HepG2 (cell line): ENCODE measurements around the gene MFN2. TPM values are rescaled to one million over a fixed set of nuclear protein-coding genes. Genes with fewer than 3 reads are reported as not detected.

Source experiments
- AKAP8 ChIP-seq: sonication (generic); formaldehyde crosslinking; IDR thresholded peaks from 2 replicates; pipeline ENCODE4 v1.5.1; 2020; ENCODE audit warnings: mild to moderate bottlenecking, missing genetic modification reagents
- ARID5B ChIP-seq: IDR thresholded peaks from 2 replicates; pipeline ENCODE4 v1.4.0; 2020; ENCODE audit warnings: mild to moderate bottlenecking, missing genetic modification reagents
- CENPX ChIP-seq: sonication (generic); formaldehyde crosslinking; IDR thresholded peaks from 2 replicates; pipeline ENCODE4 v1.9.0; 2021; ENCODE audit warnings: mild to moderate bottlenecking, missing genetic modification reagents, moderate library complexity
- DPF2 ChIP-seq: sonication (generic); formaldehyde crosslinking; IDR thresholded peaks from 2 replicates; pipeline ENCODE4 v1.4.0; 2020; ENCODE audit warnings: mild to moderate bottlenecking, low read depth, missing genetic modification reagents, borderline replicate concordance
- DRAP1 ChIP-seq: IDR thresholded peaks from 2 replicates; pipeline ENCODE4 v1.6.1; 2016; ENCODE audit warnings: missing genetic modification reagents, missing compliant biosample characterization
- ETV5 ChIP-seq: IDR thresholded peaks from 2 replicates; pipeline ENCODE4 v1.6.1; 2018; ENCODE audit warnings: missing biosample characterization, missing genetic modification reagents, inconsistent platforms, borderline replicate concordance
- MTF2 ChIP-seq: sonication (generic); formaldehyde crosslinking; IDR thresholded peaks from 2 replicates; pipeline ENCODE4 v1.5.0; 2020; ENCODE audit warnings: missing genetic modification reagents, borderline replicate concordance
- NONO ChIP-seq, 2 experiments: fragments of 450-650 bp in 1 of 2; sonication (generic) in 1 of 2; formaldehyde crosslinking in 1 of 2; IDR thresholded peaks in 1 of 2; conservative IDR thresholded peaks in 1 of 2; 2 replicates each; pipeline versions ENCODE4 v1.6.1 to v1.8.0; 2017 to 2022; ENCODE audit warnings: mild to moderate bottlenecking in 1 of 2, missing genetic modification reagents in 1 of 2, moderate library complexity in 1 of 2
- PAF1 ChIP-seq: IDR thresholded peaks from 2 replicates; pipeline ENCODE4 v1.6.1; 2016; ENCODE audit warnings: missing genetic modification reagents, missing compliant biosample characterization
- PAXIP1 ChIP-seq: sonication (generic); formaldehyde crosslinking; conservative IDR thresholded peaks from 2 replicates; pipeline ENCODE4 v1.4.0; 2020; ENCODE audit warnings: mild to moderate bottlenecking, missing genetic modification reagents, moderate library complexity
- REST ChIP-seq, 2 experiments: IDR thresholded peaks; 2 replicates each; pipeline ENCODE4 v1.6.1; 2011 to 2012; ENCODE audit warnings: low read length in 2 of 2, borderline replicate concordance in 1 of 2, low read depth in 1 of 2, mild to moderate bottlenecking in 1 of 2, moderate library complexity in 1 of 2
- SALL1 ChIP-seq: sonication (generic); formaldehyde crosslinking; IDR thresholded peaks from 2 replicates; pipeline ENCODE4 v1.8.0; 2022; ENCODE audit warnings: mild to moderate bottlenecking, missing genetic modification reagents
- TSC22D2 ChIP-seq: sonication (generic); formaldehyde crosslinking; IDR thresholded peaks from 2 replicates; pipeline ENCODE4 v1.5.1; 2020; ENCODE audit warnings: missing genetic modification reagents, mild to moderate bottlenecking, borderline replicate concordance
- WIZ ChIP-seq: sonication (generic); formaldehyde crosslinking; IDR thresholded peaks from 2 replicates; pipeline ENCODE4 v1.5.1; 2020; ENCODE audit warnings: mild to moderate bottlenecking, missing genetic modification reagents
- ZNF33B ChIP-seq: sonication (generic); formaldehyde crosslinking; IDR thresholded peaks from 2 replicates; pipeline ENCODE4 v1.5.1; 2020; ENCODE audit warnings: mild to moderate bottlenecking, missing genetic modification reagents
- ZNF501 ChIP-seq: sonication (generic); formaldehyde crosslinking; IDR thresholded peaks from 2 replicates; pipeline ENCODE4 v1.5.1; 2020; ENCODE audit warnings: mild to moderate bottlenecking, moderate library complexity, missing genetic modification reagents
- polyA plus RNA-seq, 8 experiments: library from polyadenylated mRNA; depleted of rRNA in 3 of 8; stranded (reverse) in 7 of 8; unstranded in 1 of 8; fragments of >200 nt; fragmentation: Illumina TruSeq in 4 of 8; extraction: Trizol in 4 of 8; gene quantifications; 2 replicates each; pipeline versions ENCODE4 v1.2.1 to v1.2.3, GENCODE V29; 2011 to 2016; ENCODE audit warnings: low read depth in 4 of 8, missing spikeins in 1 of 8, mixed read lengths in 1 of 8; ENCODE audit not compliant: insufficient read depth in 1 of 8
- total RNA-seq, 5 experiments: library from RNA; depleted of rRNA; stranded (reverse); fragments of >200 nt; fragmentation: Illumina TruSeq; extraction: Trizol; gene quantifications; 2 replicates each; pipeline ENCODE4 v1.2.3, GENCODE V29; 2016; ENCODE audit warnings: low read depth in 1 of 5

Gene MFN2
- total and polyA plus RNA-seq, 2 of the 13 experiments (the other 11 are each of a cell fraction or from before 2014, with no cell fraction given): 38.7 to 60.9 TPM

- TF ChIP-seq TSC22D2 (CRISPR knock-in tag) (no peak; the same call in 1 of the 2 replicates), PAF1 (no peak), ZNF33B (CRISPR knock-in tag) (no peak; the same call in 1 of the 2 replicates), DRAP1 (no peak; the same call in 1 of the 2 replicates), DPF2 (CRISPR knock-in tag) (no peak), NONO (IDR thresholded peaks at IDR 0.05) (no peak), NONO (CRISPR knock-in tag; conservative IDR thresholded peaks at IDR 0.05) (peak; percentile 95), WIZ (no peak), PAXIP1 (peak; percentile 82), AKAP8 (CRISPR knock-in tag) (peak; percentile 68; the same call in 1 of the 2 replicates), MTF2 (CRISPR knock-in tag) (no peak), ZNF501 (CRISPR knock-in tag) (peak; percentile 84), ARID5B (CRISPR knock-in tag) (peak; percentile 52; the same call in 1 of the 2 replicates), ETV5 (CRISPR knock-in tag) (peak; percentile 51; the same call in 1 of the 2 replicates), REST (IDR thresholded peaks at IDR 0.05; ENCODE audit: borderline replicate concordance in 1 of 2, low read depth in 1 of 2, low read length in 2 of 2) (no peak), SALL1 (peak; percentile 36; the same call in 1 of the 2 replicates), CENPX (CRISPR knock-in tag) (no peak)
These were observed at the start of gene MFN2 (continued) for GRCh38 chr1:11979851-11980675.
